Measurements from ENCODE around the gene ADAM19.

Gene ADAM19

GRCh38 chr5:157562111-157562581 is 13.4 kb downstream of the ADAM19 start:
- no peak for DNase-seq

- DNase-seq, result no peak
Observed at GRCh38 chr5:157561110-157561509, 14.5 kb downstream of the ADAM19 start.

GRCh38 chr5:157559301-157559700 is 16.3 kb downstream of the ADAM19 start:
- DNase-seq, result no peak

- no peak for DNase-seq
Observed at GRCh38 chr5:157558681-157559080, 16.9 kb downstream of the ADAM19 start.

GRCh38 chr5:157558041-157558595 is 17.5 kb downstream of the ADAM19 start:
- DNase-seq, result peak; percentile 74

GRCh38 chr5:157556615-157557418 is 18.8 kb downstream of the ADAM19 start:
- no peak for DNase-seq

GRCh38 chr5:157555037-157555640 is 20.4 kb downstream of the ADAM19 start:
- no peak for DNase-seq

GRCh38 chr5:157554179-157555036 is 21.2 kb downstream of the ADAM19 start:
- DNase-seq, result no peak

- no peak for DNase-seq
Observed at GRCh38 chr5:157552650-157553049, 22.9 kb downstream of the ADAM19 start.

- no peak for DNase-seq
Observed at GRCh38 chr5:157550663-157551062, 24.9 kb downstream of the ADAM19 start.

GRCh38 chr5:157549954-157550549 is 25.5 kb downstream of the ADAM19 start:
- no peak for DNase-seq

GRCh38 chr5:157549283-157549629 is 26.3 kb downstream of the ADAM19 start:
- DNase-seq, result no peak

GRCh38 chr5:157548513-157549282 is 26.9 kb downstream of the ADAM19 start:
- no peak for DNase-seq

GRCh38 chr5:157547941-157548512 is 27.5 kb downstream of the ADAM19 start:
- DNase-seq, result no peak

GRCh38 chr5:157546456-157547100 is 29.0 kb downstream of the ADAM19 start:
- no peak for DNase-seq

GRCh38 chr5:157545610-157546310 is 29.8 kb downstream of the ADAM19 start:
- DNase-seq, result no peak

- no peak for DNase-seq
Observed at GRCh38 chr5:157544623-157544989, 31.0 kb downstream of the ADAM19 start.

GRCh38 chr5:157543825-157544622 is 31.6 kb downstream of the ADAM19 start:
- no peak for DNase-seq

- no peak for DNase-seq
Observed at GRCh38 chr5:157542282-157543000, 33.1 kb downstream of the ADAM19 start.

Data from amniotic stem cell (primary cell).